Measurements from ENCODE around the gene LNP1. TPM values are rescaled to one million over a fixed set of nuclear protein-coding genes. Genes with fewer than 3 reads are reported as not detected.

LNP1 gene
- total and polyA plus RNA-seq, 10 donors = 0.52 to 2.6 (median 1.4) TPM

DNA sequence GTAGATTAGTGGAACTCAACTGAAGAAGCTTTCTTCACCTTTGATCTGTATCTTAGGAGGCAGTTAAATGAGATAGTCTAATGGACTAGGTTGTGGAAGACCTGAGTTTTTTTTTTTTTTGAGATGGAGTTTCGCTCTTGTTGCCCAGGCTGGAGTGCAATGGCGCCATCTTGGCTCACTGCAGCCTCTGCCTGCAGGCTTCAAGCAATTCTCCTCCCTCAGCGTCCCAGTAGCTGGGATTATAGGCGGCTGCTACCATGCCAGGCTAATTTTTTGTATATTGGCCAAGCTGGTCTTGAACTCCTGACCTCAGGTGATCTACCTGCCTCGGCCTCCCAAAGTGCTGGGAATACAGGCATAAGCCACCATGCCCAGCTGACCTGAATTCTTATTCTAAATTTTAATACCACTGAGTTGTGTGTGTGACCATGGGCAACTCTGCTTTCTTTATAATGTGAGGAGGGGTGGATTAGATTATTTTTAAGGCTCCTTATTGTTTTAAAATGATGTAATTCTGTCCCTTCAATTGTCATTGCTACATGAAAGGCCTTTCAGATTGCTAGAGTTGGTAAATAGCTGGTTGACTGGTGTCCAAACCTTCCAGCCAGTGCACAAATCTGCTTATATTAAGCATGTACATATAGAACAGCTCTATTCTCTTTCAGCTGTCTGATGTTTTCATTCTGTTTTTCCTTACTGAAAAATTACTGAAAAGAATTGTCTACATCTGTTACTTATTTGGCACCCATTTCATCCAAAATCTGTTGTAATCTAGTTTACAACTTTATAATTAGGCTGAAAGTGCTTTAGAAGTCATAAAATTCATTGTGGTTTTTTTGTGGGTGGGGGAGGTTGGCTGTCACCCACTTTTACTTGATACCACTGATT, 2.3 kb downstream of the LNP1 start:
- TF ChIP-seq, protein P1, sequence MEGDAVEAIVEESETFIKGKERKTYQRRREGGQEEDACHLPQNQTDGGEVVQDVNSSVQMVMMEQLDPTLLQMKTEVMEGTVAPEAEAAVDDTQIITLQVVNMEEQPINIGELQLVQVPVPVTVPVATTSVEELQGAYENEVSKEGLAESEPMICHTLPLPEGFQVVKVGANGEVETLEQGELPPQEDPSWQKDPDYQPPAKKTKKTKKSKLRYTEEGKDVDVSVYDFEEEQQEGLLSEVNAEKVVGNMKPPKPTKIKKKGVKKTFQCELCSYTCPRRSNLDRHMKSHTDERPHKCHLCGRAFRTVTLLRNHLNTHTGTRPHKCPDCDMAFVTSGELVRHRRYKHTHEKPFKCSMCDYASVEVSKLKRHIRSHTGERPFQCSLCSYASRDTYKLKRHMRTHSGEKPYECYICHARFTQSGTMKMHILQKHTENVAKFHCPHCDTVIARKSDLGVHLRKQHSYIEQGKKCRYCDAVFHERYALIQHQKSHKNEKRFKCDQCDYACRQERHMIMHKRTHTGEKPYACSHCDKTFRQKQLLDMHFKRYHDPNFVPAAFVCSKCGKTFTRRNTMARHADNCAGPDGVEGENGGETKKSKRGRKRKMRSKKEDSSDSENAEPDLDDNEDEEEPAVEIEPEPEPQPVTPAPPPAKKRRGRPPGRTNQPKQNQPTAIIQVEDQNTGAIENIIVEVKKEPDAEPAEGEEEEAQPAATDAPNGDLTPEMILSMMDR (IDR thresholded peaks at IDR 0.05 in 8 of 11, conservative IDR thresholded peaks at IDR 0.05 in 3 of 11) = no peak
- TF ChIP-seq POLR2AphosphoS5 (IDR thresholded peaks at IDR 0.05) (no peak), POLR2A (IDR thresholded peaks at IDR 0.05) (no peak)
- Histone ChIP-seq H3K4me1 (peaks cover 25 to 47% (median 38%) of the 10 kb centered on the region in 6 donors), H3K36me3 (peaks cover 0 to 4% (median 0%) of the 10 kb centered on the region in 6 donors), H3K27me3 (replicated peaks in 1 of 7) (no peaks in the 10 kb centered on the region), H3K27ac (no peak overlapping the region), H3K9me3 (peaks cover 0 to 21% (median 18%) of the 10 kb centered on the region in 8 donors), H3K4me3 (peak overlapping the region in 2 of 8 donors; percentile 90 to 94)
- WGBS, 5 donors = 80 to 89% (median 85%) methylated on average over 5 of the region's 5 CpGs
- intact Hi-C loops (cut with DNase I; ENCODE audit: low total_unique reads) = loop anchor here (10.0 kb wide), 1 partner anchor 91 kb away; the partner anchor contains the start of gene TMEM45A
- no peak for DNase-seq

DNA sequence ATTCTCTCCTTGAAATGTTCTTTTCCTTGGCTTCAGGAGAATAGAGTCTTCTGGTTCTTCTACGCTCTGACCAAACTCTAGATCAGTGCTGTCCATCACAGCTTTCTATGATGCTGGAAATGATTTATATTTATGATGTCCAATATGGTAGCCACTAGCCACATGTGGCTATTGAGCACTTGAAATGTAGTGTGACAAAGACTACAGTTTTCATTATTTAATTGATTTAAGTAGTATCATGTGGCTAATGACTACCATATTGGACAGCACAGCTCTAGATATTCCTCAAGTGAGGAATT, 2.9 kb downstream of the LNP1 start:
- DNase-seq = no peak
- Histone ChIP-seq H3K36me3 (peaks cover 0 to 4% (median 0%) of the 10 kb centered on the region in 6 donors), H3K27ac (no peak overlapping the region), H3K27me3 (replicated peaks in 1 of 7) (no peaks in the 10 kb centered on the region), H3K4me3 (no peak overlapping the region), H3K9me3 (peaks cover 0 to 24% (median 18%) of the 10 kb centered on the region in 8 donors), H3K4me1 (peaks cover 19 to 41% (median 32%) of the 10 kb centered on the region in 6 donors)
- TF ChIP-seq POLR2AphosphoS5 (IDR thresholded peaks at IDR 0.05) (no peak), POLR2A (IDR thresholded peaks at IDR 0.05) (no peak)
- TF ChIP-seq, protein P1 (IDR thresholded peaks at IDR 0.05 in 8 of 11, conservative IDR thresholded peaks at IDR 0.05 in 3 of 11) = no peak
- intact Hi-C loops (cut with DNase I; ENCODE audit: low total_unique reads) = loop anchor here (10.0 kb wide), 1 partner anchor 91 kb away; the partner anchor contains the start of gene TMEM45A
- 94 to 100% (median 97%) methylated on average over 1 of the region's 1 CpG for WGBS, 5 donors

DNA sequence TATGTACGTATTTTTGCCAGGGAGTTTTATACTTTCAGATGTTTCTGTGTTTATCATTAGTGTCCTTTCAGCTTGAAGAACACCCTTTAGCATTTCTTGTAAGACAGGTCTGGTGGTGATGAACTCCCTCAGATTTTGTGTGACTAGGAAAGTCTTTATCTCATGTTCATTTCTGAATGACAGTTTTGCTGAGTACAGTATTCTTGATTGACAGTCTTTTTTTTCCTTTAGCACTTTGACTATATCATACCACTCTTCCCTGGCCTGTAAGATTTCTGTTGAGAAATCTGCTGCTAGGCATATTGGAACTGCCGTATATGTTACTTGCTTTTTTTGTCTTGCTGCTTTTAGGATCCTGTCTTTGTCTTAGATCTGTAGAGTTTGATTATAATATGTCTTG, 5.8 kb downstream of the LNP1 start:
- Histone ChIP-seq H3K27ac (no peak overlapping the region), H3K27me3 (replicated peaks in 1 of 7) (no peaks in the 10 kb centered on the region), H3K36me3 (peaks cover 0 to 16% (median 0%) of the 10 kb centered on the region in 6 donors), H3K9me3 (peaks cover 0 to 40% (median 28%) of the 10 kb centered on the region in 8 donors), H3K4me1 (peaks cover 8 to 22% (median 15%) of the 10 kb centered on the region in 6 donors), H3K4me3 (no peak overlapping the region)
- TF ChIP-seq POLR2A (IDR thresholded peaks at IDR 0.05) (no peak), POLR2AphosphoS5 (IDR thresholded peaks at IDR 0.05) (no peak)
- TF ChIP-seq, protein P1 (IDR thresholded peaks at IDR 0.05 in 8 of 11, conservative IDR thresholded peaks at IDR 0.05 in 3 of 11) = no peak
- 62 to 97% (median 75%) methylated on average over 2 of the region's 2 CpGs for WGBS, 5 donors
- no peak for DNase-seq
- intact Hi-C loops (cut with DNase I; ENCODE audit: low total_unique reads) = loop anchor here (10.0 kb wide), 1 partner anchor 88 kb away; the partner anchor contains the start of gene TMEM45A

DNA sequence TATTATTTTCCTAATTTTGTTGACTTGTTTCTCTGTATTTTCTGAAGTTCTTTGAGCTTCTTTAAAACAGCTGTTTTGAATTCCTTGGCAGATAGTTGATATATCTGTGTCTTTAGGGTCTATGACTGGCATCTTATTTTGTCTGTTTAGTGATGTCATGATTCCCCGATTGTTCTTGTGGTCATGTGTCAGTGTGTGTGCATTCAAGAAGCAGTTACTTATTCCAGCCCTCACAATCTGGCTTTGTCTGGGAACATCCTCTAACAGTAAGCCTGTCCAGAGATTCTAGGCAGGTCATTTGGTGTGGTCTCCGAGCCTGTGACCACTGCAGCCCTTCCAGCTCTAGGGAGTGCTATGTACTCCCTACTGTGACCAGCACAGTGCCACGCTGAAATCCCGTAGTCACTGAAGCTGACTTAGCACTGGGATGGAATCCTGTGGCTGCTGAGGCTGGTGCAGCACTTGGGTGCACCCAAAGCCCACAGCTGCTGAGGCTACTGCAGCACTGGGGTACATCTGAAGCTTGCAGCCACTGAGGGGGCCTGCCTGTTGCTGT, 6.7 kb downstream of the LNP1 start:
- Histone ChIP-seq H3K4me1 (peaks cover 0 to 13% (median 6%) of the 10 kb centered on the region in 6 donors), H3K27me3 (replicated peaks in 1 of 7) (no peaks in the 10 kb centered on the region), H3K27ac (no peak overlapping the region), H3K36me3 (peaks cover 0 to 16% (median 0%) of the 10 kb centered on the region in 6 donors), H3K4me3 (no peak overlapping the region), H3K9me3 (peaks cover 0 to 42% (median 28%) of the 10 kb centered on the region in 8 donors)
- 85 to 98% (median 93%) methylated on average over 2 to 4 of the region's 4 CpGs for WGBS, 5 donors
- no peak for DNase-seq
- no peak for TF ChIP-seq POLR2AphosphoS5 (IDR thresholded peaks at IDR 0.05)
- TF ChIP-seq POLR2A (IDR thresholded peaks at IDR 0.05) = no peak
- TF ChIP-seq, protein P1 (IDR thresholded peaks at IDR 0.05 in 8 of 11, conservative IDR thresholded peaks at IDR 0.05 in 3 of 11) = no peak
- intact Hi-C loops (cut with DNase I; ENCODE audit: low total_unique reads) = loop anchor here (10.0 kb wide), 1 partner anchor 87 kb away; the partner anchor contains the start of gene TMEM45A

All from spleen (tissue), 11 donors.